Common myeloid progenitor, CD34-positive (primary cell): ENCODE measurements around the gene CDC42BPB. TPM values are rescaled to one million over a fixed set of nuclear protein-coding genes. Genes with fewer than 3 reads are reported as not detected.

Source experiments
- CTCF ChIA-PET: fragments of 350-600 bp; sonication (Branson Sonifier 250); formaldehyde crosslinking; loops from one replicate; lab custom pipeline; 2021; ENCODE audit warnings: antibody characterized with exemption; lab: Charles Lee
- POLR2A ChIA-PET: fragments of 350-600 bp; sonication (Branson Sonifier 250); formaldehyde crosslinking; loops from one replicate; lab custom pipeline; 2021; ENCODE audit warnings: antibody characterized with exemption; lab: Charles Lee
- DNase-seq, 3 donors: peaks; one replicate each; pipeline versions ENCODE4 v3.0.0 to v3.0.0-alpha.2; 2013
- H3K27ac ChIP-seq, 2 experiments: 1 replicate in 1 of 2; 2 replicates in 1 of 2; pipeline ENCODE4 v1.7.0; 2013; ENCODE audit warnings: inconsistent platforms in 2 of 2, low read length in 2 of 2, mild to moderate bottlenecking in 2 of 2, low read depth in 1 of 2, moderate library complexity in 1 of 2; ENCODE audit not compliant: severe bottlenecking in 2 of 2, insufficient read depth in 1 of 2, poor library complexity in 1 of 2
- H3K27me3 ChIP-seq, 5 experiments: replicated peaks in 2 of 5; 1 replicate in 3 of 5; 2 replicates in 2 of 5; pipeline versions ENCODE4 v1.6.1 to v1.7.0; 2013; ENCODE audit warnings: low read length in 4 of 5, mild to moderate bottlenecking in 2 of 5, moderate library complexity in 2 of 5, inconsistent platforms in 1 of 5; ENCODE audit not compliant: insufficient read depth in 5 of 5, control insufficient read depth in 4 of 5
- H3K36me3 ChIP-seq, 4 experiments: 1 replicate in 2 of 4; 2 replicates in 2 of 4; pipeline versions ENCODE4 v1.6.1 to v1.7.0; 2013; ENCODE audit warnings: low read length in 3 of 4, control low read depth in 1 of 4, mild to moderate bottlenecking in 1 of 4; ENCODE audit not compliant: control insufficient read depth in 4 of 4, insufficient read depth in 4 of 4
- H3K4me1 ChIP-seq, 4 experiments: 1 replicate in 3 of 4; 2 replicates in 1 of 4; pipeline versions ENCODE4 v1.6.1 to v1.7.1; 2013; ENCODE audit warnings: low read length in 3 of 4, mild to moderate bottlenecking in 3 of 4, control low read depth in 1 of 4, inconsistent platforms in 1 of 4, moderate library complexity in 1 of 4; ENCODE audit not compliant: control insufficient read depth in 4 of 4, insufficient read depth in 4 of 4; ENCODE audit errors: control extremely low read depth in 1 of 4
- H3K4me3 ChIP-seq, 7 experiments: 1 replicate in 4 of 7; 2 replicates in 3 of 7; pipeline versions ENCODE4 v1.5.1 to v1.7.0; 2013; ENCODE audit warnings: mild to moderate bottlenecking in 7 of 7, low read length in 6 of 7, moderate library complexity in 6 of 7, inconsistent platforms in 2 of 7, low read depth in 2 of 7, control low read depth in 1 of 7; ENCODE audit not compliant: insufficient read depth in 4 of 7, control insufficient read depth in 1 of 7; ENCODE audit errors: extremely low read depth in 1 of 7
- H3K9me3 ChIP-seq, 5 experiments: 1 replicate in 4 of 5; 2 replicates in 1 of 5; pipeline versions ENCODE4 v1.6.1 to v1.7.1; 2013; ENCODE audit warnings: low read length in 4 of 5, mild to moderate bottlenecking in 2 of 5, inconsistent platforms in 1 of 5, low read depth in 1 of 5, moderate library complexity in 1 of 5; ENCODE audit not compliant: control insufficient read depth in 4 of 5, insufficient read depth in 2 of 5; ENCODE audit errors: control extremely low read depth in 1 of 5
- WGBS: methylation state at CpG from one replicate; pipeline ENCODE4 v1.1.5; 2013; ENCODE audit not compliant: insufficient coverage; 5-methylcytosine and 5-hydroxymethylcytosine counted together
- polyA plus RNA-seq: library from polyadenylated mRNA; unstranded; fragments of 120-200 nt; gene quantifications from one replicate; pipeline ENCODE4 v1.2.1, GENCODE V29; 2013

Gene CDC42BPB, protein sequence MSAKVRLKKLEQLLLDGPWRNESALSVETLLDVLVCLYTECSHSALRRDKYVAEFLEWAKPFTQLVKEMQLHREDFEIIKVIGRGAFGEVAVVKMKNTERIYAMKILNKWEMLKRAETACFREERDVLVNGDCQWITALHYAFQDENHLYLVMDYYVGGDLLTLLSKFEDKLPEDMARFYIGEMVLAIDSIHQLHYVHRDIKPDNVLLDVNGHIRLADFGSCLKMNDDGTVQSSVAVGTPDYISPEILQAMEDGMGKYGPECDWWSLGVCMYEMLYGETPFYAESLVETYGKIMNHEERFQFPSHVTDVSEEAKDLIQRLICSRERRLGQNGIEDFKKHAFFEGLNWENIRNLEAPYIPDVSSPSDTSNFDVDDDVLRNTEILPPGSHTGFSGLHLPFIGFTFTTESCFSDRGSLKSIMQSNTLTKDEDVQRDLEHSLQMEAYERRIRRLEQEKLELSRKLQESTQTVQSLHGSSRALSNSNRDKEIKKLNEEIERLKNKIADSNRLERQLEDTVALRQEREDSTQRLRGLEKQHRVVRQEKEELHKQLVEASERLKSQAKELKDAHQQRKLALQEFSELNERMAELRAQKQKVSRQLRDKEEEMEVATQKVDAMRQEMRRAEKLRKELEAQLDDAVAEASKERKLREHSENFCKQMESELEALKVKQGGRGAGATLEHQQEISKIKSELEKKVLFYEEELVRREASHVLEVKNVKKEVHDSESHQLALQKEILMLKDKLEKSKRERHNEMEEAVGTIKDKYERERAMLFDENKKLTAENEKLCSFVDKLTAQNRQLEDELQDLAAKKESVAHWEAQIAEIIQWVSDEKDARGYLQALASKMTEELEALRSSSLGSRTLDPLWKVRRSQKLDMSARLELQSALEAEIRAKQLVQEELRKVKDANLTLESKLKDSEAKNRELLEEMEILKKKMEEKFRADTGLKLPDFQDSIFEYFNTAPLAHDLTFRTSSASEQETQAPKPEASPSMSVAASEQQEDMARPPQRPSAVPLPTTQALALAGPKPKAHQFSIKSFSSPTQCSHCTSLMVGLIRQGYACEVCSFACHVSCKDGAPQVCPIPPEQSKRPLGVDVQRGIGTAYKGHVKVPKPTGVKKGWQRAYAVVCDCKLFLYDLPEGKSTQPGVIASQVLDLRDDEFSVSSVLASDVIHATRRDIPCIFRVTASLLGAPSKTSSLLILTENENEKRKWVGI (N-terminal part only)
- 9.4 TPM for polyA plus RNA-seq

DNA sequence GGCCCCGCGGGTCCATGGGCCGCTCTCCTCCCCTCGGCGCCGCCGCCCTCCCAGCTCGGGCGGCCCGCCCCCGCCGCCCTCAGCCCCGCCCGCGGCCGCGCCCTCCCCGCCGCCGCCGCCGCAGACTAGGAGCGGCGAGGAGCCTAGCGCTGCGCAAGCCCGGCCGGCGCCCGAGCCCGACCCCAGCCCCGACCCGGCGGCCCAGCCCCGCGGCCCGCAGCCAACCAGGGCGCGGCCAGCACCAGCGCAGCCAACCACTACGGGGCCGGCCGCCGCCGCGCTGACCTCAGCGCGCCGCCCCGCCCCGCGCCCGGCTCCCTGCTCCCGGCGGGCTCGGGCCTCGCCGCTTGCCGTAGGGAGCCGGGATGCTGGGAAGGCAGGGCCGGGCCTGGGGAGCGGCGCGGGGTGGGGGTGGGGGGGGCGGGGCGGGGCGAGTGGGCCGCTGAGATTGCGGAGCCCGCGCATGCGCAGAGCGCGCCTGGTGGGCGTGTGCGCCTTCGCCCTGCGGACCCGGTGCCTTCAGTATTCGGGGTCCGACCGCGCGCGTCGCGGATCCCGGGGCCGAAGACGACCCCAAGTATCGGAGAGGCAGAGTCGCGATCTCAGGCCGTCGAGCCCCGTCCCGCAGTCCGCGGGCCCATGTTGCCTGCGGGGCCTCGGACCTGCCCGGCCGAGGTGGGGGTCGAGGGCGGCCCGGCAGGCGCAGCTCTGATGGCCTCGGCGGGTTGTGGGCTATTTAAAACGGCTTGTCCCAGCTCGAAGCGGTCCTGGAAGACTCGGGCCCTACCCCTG, at the start of gene CDC42BPB:
TSS of gene CDC42BPB (minus strand) at position 178 of the 792 bp plus-strand sequence. CDS start 376 bp downstream, outside the sequence.
- no peaks in the 10 kb centered on the region for H3K36me3 ChIP-seq
- peaks cover 0 to 26% (median 11%) of the 10 kb centered on the region in 4 experiments for H3K4me1 ChIP-seq
- peak; percentile 32 to 68 (median 61) for DNase-seq
- H3K27ac ChIP-seq = no peak within 1 kb of the TSS
- ChIA-PET CTCF (interaction anchor here (1.9 kb wide), 1 partner anchor 17 kb away, joined by 5 read pairs; no protein-coding TSS in a partner anchor), POLR2A (no interaction called here)
- H3K4me3 ChIP-seq = peak within 1 kb of the TSS; percentile 30 to 76 (median 55)
- no peaks in the 10 kb centered on the region for H3K9me3 ChIP-seq
- WGBS = under 1% methylated on average over 66 of the region's 113 CpGs
- peaks cover 0 to 27% (median 5%) of the 10 kb centered on the region in 5 experiments for H3K27me3 ChIP-seq

DNA sequence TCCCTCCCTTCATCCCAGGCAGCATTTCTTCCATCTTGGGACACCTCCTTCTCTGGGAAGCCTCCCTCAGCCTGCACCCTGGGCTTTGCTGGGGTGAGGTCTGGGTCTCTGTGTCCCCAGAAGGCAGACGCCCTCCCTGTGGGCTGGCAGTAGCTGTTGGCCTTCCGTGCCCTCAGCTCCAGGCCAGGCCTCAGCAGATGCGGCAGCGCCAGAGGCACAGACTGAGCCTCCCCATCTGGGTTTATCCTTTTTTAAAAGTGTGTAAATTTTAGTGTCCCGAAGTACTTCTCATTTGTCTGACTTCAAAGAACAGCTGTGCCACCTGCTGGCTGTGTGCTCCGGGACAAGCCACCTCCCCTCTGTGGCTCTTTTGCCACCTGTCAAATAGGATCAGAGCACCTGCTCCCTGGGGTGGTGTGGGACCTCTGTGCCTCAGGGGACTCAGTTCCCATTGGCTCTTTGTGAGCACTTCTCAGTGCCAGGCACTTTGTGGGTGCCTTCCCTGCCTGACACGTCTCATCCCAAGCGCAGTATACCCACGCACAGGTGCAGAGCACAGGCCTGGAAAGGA, 48.3 kb upstream of the CDC42BPB start:
- ChIA-PET CTCF (interaction anchor here (0.7 to 12.2 kb wide), 23 partner anchors 10 to 230 kb away, joined by 3 to 179 read pairs (median 9); partner anchors contain the start of genes EXOC3L4 and TNFAIP2), POLR2A (interaction anchor here (0.7 to 2.2 kb wide), 2 partner anchors 27 to 32 kb away, joined by 5 to 7 read pairs; no protein-coding TSS in a partner anchor)
- peaks cover 0 to 41% (median 20%) of the 10 kb centered on the region in 5 experiments for H3K27me3 ChIP-seq
- H3K9me3 ChIP-seq = no peaks in the 10 kb centered on the region
- no peaks in the 10 kb centered on the region for H3K36me3 ChIP-seq
- WGBS = 60% methylated on average over 8 of the region's 9 CpGs
- H3K27ac ChIP-seq = no peak overlapping the region
- H3K4me1 ChIP-seq = peaks cover 0 to 56% (median 43%) of the 10 kb centered on the region in 4 experiments
- H3K4me3 ChIP-seq = no peak overlapping the region
- DNase-seq = peak in 2 of 3 donors; percentile 67 to 75

DNA sequence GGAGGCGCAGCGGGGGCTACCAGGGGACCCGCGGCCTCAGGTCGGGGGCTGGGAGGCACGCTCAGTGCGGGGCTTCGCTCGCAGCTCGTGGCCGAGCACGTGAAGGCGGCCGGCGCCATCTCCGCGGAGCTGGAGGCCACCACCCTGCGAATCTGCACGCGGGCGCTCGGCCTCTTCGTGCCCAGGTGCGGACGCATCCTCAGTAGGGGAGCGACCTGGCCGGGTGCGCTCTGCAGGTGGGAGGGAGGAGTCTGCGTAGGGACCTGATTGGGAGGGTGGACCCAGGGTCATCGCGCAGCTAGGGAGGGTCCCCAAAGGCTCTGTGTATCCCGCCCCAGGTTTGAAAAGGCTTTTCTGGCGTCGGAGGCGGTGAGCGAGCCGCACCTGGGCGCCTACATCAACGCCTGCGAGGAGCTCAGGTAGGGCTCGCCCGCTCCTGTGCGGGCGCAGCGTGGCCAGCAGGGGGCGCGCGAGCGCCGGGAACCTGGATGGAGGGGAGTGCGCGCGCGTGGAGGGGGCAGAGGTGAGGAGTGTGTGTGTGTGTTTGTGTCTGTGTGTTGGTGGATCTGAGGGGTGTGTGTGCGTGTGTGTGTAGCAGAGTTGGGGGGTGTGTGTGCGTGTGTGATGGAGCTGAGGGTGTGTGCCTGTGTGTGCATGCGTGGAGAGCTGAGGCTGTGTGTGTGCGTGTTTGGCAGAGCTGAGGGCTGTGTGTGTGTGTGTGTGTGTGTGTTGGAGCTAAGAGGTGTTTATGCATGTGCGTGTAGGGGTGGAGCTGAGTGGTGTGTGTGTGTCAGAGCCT, 47.5 kb upstream of the CDC42BPB start:
- H3K27me3 ChIP-seq = peaks cover 0 to 41% (median 20%) of the 10 kb centered on the region in 5 experiments
- H3K36me3 ChIP-seq = no peaks in the 10 kb centered on the region
- peak in 2 of 3 donors; percentile 72 to 75 for DNase-seq
- WGBS = 5% methylated on average over 39 of the region's 59 CpGs
- POLR2A ChIA-PET = interaction anchor here (0.7 to 2.2 kb wide), 3 partner anchors 28 to 36 kb away, joined by 4 to 7 read pairs (median 5); no protein-coding TSS in a partner anchor
- H3K4me3 ChIP-seq = peak overlapping the region in 2 of 7 experiments; percentile 7 to 8
- no peak overlapping the region for H3K27ac ChIP-seq
- CTCF ChIA-PET = interaction anchor here (0.6 to 12.2 kb wide), 29 partner anchors 8 to 231 kb away, joined by 3 to 179 read pairs (median 7); partner anchors contain the start of genes EXOC3L4, LBHD2 and TNFAIP2
- no peaks in the 10 kb centered on the region for H3K9me3 ChIP-seq
- peaks cover 0 to 48% (median 35%) of the 10 kb centered on the region in 4 experiments for H3K4me1 ChIP-seq

DNA sequence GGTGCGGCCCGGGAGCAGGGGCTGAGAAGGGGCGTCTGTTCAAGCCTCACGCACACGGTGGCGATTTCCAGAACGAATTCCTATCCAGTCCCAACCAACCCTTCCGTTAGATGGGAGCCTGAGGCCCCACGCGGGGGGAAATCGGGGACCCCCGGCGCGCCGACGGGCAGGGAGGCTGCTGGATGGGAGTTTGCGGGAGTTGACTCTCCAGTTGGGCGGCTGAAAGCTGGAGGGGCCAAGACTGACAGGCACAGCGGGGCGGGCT, 47.0 kb upstream of the CDC42BPB start:
- Histone ChIP-seq H3K36me3 (no peaks in the 10 kb centered on the region), H3K4me3 (peak overlapping the region in 1 of 7 experiments; percentile 8), H3K27ac (no peak overlapping the region), H3K4me1 (peaks cover 0 to 44% (median 32%) of the 10 kb centered on the region in 4 experiments), H3K9me3 (no peaks in the 10 kb centered on the region), H3K27me3 (peaks cover 0 to 41% (median 20%) of the 10 kb centered on the region in 5 experiments)
- ChIA-PET CTCF (interaction anchor here (0.6 to 12.2 kb wide), 28 partner anchors 9 to 411 kb away, joined by 3 to 179 read pairs (median 7); partner anchors contain the start of genes EXOC3L4, LBHD2 and TNFAIP2), POLR2A (interaction anchor here (0.5 to 2.2 kb wide), 3 partner anchors 33 to 269 kb away, joined by 3 to 7 read pairs (median 4); no protein-coding TSS in a partner anchor)
- WGBS = 8% methylated on average over 15 of the region's 20 CpGs
- DNase-seq = no peak
